IPS-18a (cell line): Measurements from ENCODE around the gene FSD1.

ENCODE experiments used
- H3K27ac ChIP-seq: one replicate; pipeline ENCODE4 v1.5.1; 2013; ENCODE audit warnings: low read length
- H3K27me3 ChIP-seq: one replicate; pipeline ENCODE4 v1.6.1; 2013; ENCODE audit warnings: mild to moderate bottlenecking, low read length; ENCODE audit not compliant: control insufficient read depth, insufficient read depth
- H3K36me3 ChIP-seq: one replicate; pipeline ENCODE4 v1.6.1; 2013; ENCODE audit warnings: low read depth, low read length; ENCODE audit not compliant: control insufficient read depth
- H3K4me1 ChIP-seq: one replicate; pipeline ENCODE4 v1.6.1; 2013; ENCODE audit warnings: low read depth, low read length; ENCODE audit not compliant: control insufficient read depth
- H3K4me3 ChIP-seq: one replicate; pipeline ENCODE4 v1.5.1; 2013; ENCODE audit warnings: low read length
- H3K9ac ChIP-seq: one replicate; pipeline ENCODE4 v1.6.1; 2013; ENCODE audit warnings: mild to moderate bottlenecking, low read length, moderate library complexity
- H3K9me3 ChIP-seq: one replicate; pipeline ENCODE4 v1.6.1; 2013; ENCODE audit warnings: low read depth, low read length; ENCODE audit not compliant: control insufficient read depth

Gene FSD1

GRCh38 chr19:4354897-4355296 lies 50.5 kb downstream of the FSD1 start:
- no peak overlapping the region for H3K9ac ChIP-seq
- H3K36me3 ChIP-seq = no peaks in the 10 kb centered on the region
- H3K4me1 ChIP-seq = no peaks in the 10 kb centered on the region
- H3K4me3 ChIP-seq = no peak overlapping the region
- H3K27ac ChIP-seq = no peak overlapping the region
- H3K9me3 ChIP-seq = no peaks in the 10 kb centered on the region
- H3K27me3 ChIP-seq = no peaks in the 10 kb centered on the region

GRCh38 chr19:4357095-4357797 lies 52.8 kb downstream of the FSD1 start:
- no peak overlapping the region for H3K27ac ChIP-seq
- H3K4me1 ChIP-seq = no peaks in the 10 kb centered on the region
- H3K4me3 ChIP-seq = no peak overlapping the region
- H3K27me3 ChIP-seq = no peaks in the 10 kb centered on the region
- no peak overlapping the region for H3K9ac ChIP-seq
- H3K9me3 ChIP-seq = no peaks in the 10 kb centered on the region
- H3K36me3 ChIP-seq = peaks cover 7% of the 10 kb centered on the region

- Histone ChIP-seq H3K27me3 (no peaks in the 10 kb centered on the region), H3K9me3 (no peaks in the 10 kb centered on the region), H3K4me3 (no peak overlapping the region), H3K27ac (no peak overlapping the region), H3K36me3 (peaks cover 8% of the 10 kb centered on the region), H3K4me1 (no peaks in the 10 kb centered on the region), H3K9ac (no peak overlapping the region)
Measured at GRCh38 chr19:4357921-4358326, 53.5 kb downstream of the FSD1 start.

- Histone ChIP-seq H3K4me3 (no peak overlapping the region), H3K9ac (no peak overlapping the region), H3K27me3 (no peaks in the 10 kb centered on the region), H3K36me3 (peaks cover 8% of the 10 kb centered on the region), H3K9me3 (no peaks in the 10 kb centered on the region), H3K27ac (no peak overlapping the region), H3K4me1 (no peaks in the 10 kb centered on the region)
Measured at GRCh38 chr19:4358709-4359626, 54.6 kb downstream of the FSD1 start.

- Histone ChIP-seq H3K4me3 (no peak overlapping the region), H3K27ac (no peak overlapping the region), H3K4me1 (no peaks in the 10 kb centered on the region)
Measured at GRCh38 chr19:4359627-4360000, 55.2 kb downstream of the FSD1 start.

GRCh38 chr19:4360081-4360569 lies 55.7 kb downstream of the FSD1 start:
- H3K4me1 ChIP-seq = no peaks in the 10 kb centered on the region
- no peaks in the 10 kb centered on the region for H3K9me3 ChIP-seq
- H3K36me3 ChIP-seq = peaks cover 8% of the 10 kb centered on the region
- H3K4me3 ChIP-seq = no peak overlapping the region
- no peaks in the 10 kb centered on the region for H3K27me3 ChIP-seq
- H3K27ac ChIP-seq = no peak overlapping the region
- H3K9ac ChIP-seq = no peak overlapping the region

More at GRCh38 chr19:4359627-4360000, 55.2 kb downstream of the FSD1 start:
- Histone ChIP-seq H3K27me3 (no peaks in the 10 kb centered on the region), H3K9me3 (no peaks in the 10 kb centered on the region), H3K36me3 (peaks cover 8% of the 10 kb centered on the region), H3K9ac (no peak overlapping the region)

- no peak overlapping the region for H3K4me3 ChIP-seq
- no peak overlapping the region for H3K27ac ChIP-seq
- H3K27me3 ChIP-seq = no peaks in the 10 kb centered on the region
- H3K9ac ChIP-seq = no peak overlapping the region
- H3K4me1 ChIP-seq = no peaks in the 10 kb centered on the region
- H3K36me3 ChIP-seq = peaks cover 9% of the 10 kb centered on the region
- H3K9me3 ChIP-seq = no peaks in the 10 kb centered on the region
Measured at GRCh38 chr19:4360641-4361151, 56.3 kb downstream of the FSD1 start.

GRCh38 chr19:4361152-4362046 lies 57.0 kb downstream of the FSD1 start:
- Histone ChIP-seq H3K4me1 (no peaks in the 10 kb centered on the region), H3K27me3 (no peaks in the 10 kb centered on the region)

GRCh38 chr19:4362101-4362828 lies 57.9 kb downstream of the FSD1 start:
- no peak overlapping the region for H3K27ac ChIP-seq
- H3K4me3 ChIP-seq = no peak overlapping the region
- H3K9ac ChIP-seq = no peak overlapping the region
- peaks cover 11% of the 10 kb centered on the region for H3K36me3 ChIP-seq
- no peaks in the 10 kb centered on the region for H3K9me3 ChIP-seq
- H3K27me3 ChIP-seq = no peaks in the 10 kb centered on the region
- H3K4me1 ChIP-seq = no peaks in the 10 kb centered on the region

More at GRCh38 chr19:4361152-4362046, 57.0 kb downstream of the FSD1 start:
- Histone ChIP-seq H3K9ac (no peak overlapping the region), H3K36me3 (peaks cover 11% of the 10 kb centered on the region), H3K27ac (no peak overlapping the region), H3K9me3 (no peaks in the 10 kb centered on the region), H3K4me3 (no peak overlapping the region)

GRCh38 chr19:4362831-4363545 lies 58.6 kb downstream of the FSD1 start:
- Histone ChIP-seq H3K27me3 (no peaks in the 10 kb centered on the region), H3K4me1 (no peaks in the 10 kb centered on the region), H3K9ac (no peak overlapping the region), H3K36me3 (peaks cover 11% of the 10 kb centered on the region), H3K9me3 (no peaks in the 10 kb centered on the region), H3K4me3 (no peak overlapping the region), H3K27ac (no peak overlapping the region)
